Natural killer cell (primary cell): ENCODE data around the gene SELENOF. TPM values are rescaled to one million over a fixed set of nuclear protein-coding genes. Genes with fewer than 3 reads are reported as not detected.
A peak's percentile ranks its signal among the peaks of the same experiment; 100 is the strongest.

Experiments
- ATAC-seq, 3 donors: fragments of 150-1000 bp in 2 of 3; fragments of 200-7000 bp in 1 of 3; cut with Tn5 transposase; 1 replicate in 1 of 3; 2 replicates in 2 of 3; pipeline ENCODE4 v1.10.0; 2021; ENCODE audit warnings: mild to moderate bottlenecking in 2 of 3, moderate library complexity in 2 of 3
- DNase-seq, 2 donors: peaks; one replicate each; pipeline versions ENCODE4 v3.0.0 to v3.0.0-alpha.2; 2013 to 2021; ENCODE audit warnings: mixed read lengths in 1 of 2
- H3K27ac ChIP-seq: one replicate; pipeline ENCODE4 v1.5.1; 2013; ENCODE audit warnings: mild to moderate bottlenecking, low read length
- H3K27me3 ChIP-seq: one replicate; pipeline ENCODE4 v1.6.1; 2013; ENCODE audit warnings: low read length; ENCODE audit not compliant: control insufficient read depth, insufficient read depth
- H3K36me3 ChIP-seq: one replicate; pipeline ENCODE4 v1.6.1; 2013; ENCODE audit warnings: low read length; ENCODE audit not compliant: control insufficient read depth, insufficient read depth
- H3K4me1 ChIP-seq: one replicate; pipeline ENCODE4 v1.6.1; 2013; ENCODE audit warnings: low read length; ENCODE audit not compliant: control insufficient read depth, insufficient read depth
- H3K4me3 ChIP-seq: one replicate; pipeline ENCODE4 v1.5.1; 2013; ENCODE audit warnings: low read length
- H3K9me3 ChIP-seq: one replicate; pipeline ENCODE4 v1.6.1; 2013; ENCODE audit warnings: low read length; ENCODE audit not compliant: control insufficient read depth, insufficient read depth
- H3K27ac Mint-ChIP-seq, 2 donors: one replicate each; pipeline ENCODE4 v1.8.0; 2022; ENCODE audit warnings: mild to moderate bottlenecking in 2 of 2, mixed read lengths in 2 of 2, moderate library complexity in 1 of 2
- H3K27me3 Mint-ChIP-seq, 2 donors: one replicate each; pipeline ENCODE4 v1.8.0; 2022; ENCODE audit warnings: low read depth in 2 of 2, mixed read lengths in 2 of 2
- H3K36me3 Mint-ChIP-seq: one replicate; pipeline ENCODE4 v1.8.0; 2022; ENCODE audit warnings: mixed read lengths
- H3K4me1 Mint-ChIP-seq, 2 donors: one replicate each; pipeline ENCODE4 v1.8.0; 2022; ENCODE audit warnings: mixed read lengths in 2 of 2
- H3K4me3 Mint-ChIP-seq: one replicate; pipeline ENCODE4 v1.8.0; 2022; ENCODE audit warnings: mild to moderate bottlenecking, moderate library complexity, mixed read lengths
- H3K9me3 Mint-ChIP-seq, 2 donors: one replicate each; pipeline ENCODE4 v1.8.0; 2022; ENCODE audit warnings: mixed read lengths in 2 of 2
- WGBS: methylation state at CpG from one replicate; pipeline ENCODE4 v1.1.7; 2013; ENCODE audit warnings: missing lambda C conversion rate; ENCODE audit not compliant: insufficient coverage; 5-methylcytosine and 5-hydroxymethylcytosine counted together
- intact Hi-C: fragments of 100-400 bp; cut with micrococcal nuclease; formaldehyde crosslinking; loops from one replicate; pipeline ENCODE4 v1.14.2; 2022
- total RNA-seq, 4 donors: library from RNA; stranded (reverse); fragments of 120-200 nt in 1 of 4; gene quantifications; one replicate each; pipeline versions ENCODE4 v1.2.3 to v1.2.4, GENCODE V29; 2013 to 2022
- TF ChIP-seq, protein P1 (sequence below): fragments of 200-600 bp; IDR thresholded peaks from one replicate; pipeline ENCODE4 v1.8.0; 2022; ENCODE audit warnings: antibody characterized with exemption

The SELENOF gene
- total RNA-seq, 3 donors from 2014 or later (not counting 1 experiment from before 2014, with no cell fraction given), result 124 to 163 (median 137) TPM

DNA sequence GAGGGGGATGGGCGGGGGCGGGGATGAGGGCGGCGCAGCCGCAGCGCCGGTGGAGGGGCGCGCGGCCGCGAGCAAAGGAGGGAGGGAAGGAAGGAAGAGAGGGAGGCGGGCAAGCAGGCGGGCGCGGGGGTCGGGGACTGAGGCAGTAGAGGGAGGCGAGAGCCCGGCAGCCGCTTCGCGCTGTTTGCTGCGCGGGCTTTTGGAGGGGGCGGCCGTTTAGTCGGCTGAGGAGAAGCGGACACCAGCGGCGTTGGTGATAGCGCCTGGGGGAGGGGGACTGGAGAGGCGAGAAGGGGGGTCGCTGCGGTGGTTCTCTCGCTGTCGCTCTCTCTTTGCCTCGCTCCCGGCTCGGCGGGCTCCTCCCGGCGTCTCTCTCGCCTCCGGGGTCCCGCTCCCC lies 673 bp upstream of the SELENOF start, which contains the start of gene HS2ST1:
TSS of gene HS2ST1 (plus strand) at position 35 of the 397 bp plus-strand sequence.
- Histone ChIP-seq H3K27me3 (no peaks in the 10 kb centered on the region), H3K36me3 (no peaks in the 10 kb centered on the region), H3K9me3 (no peaks in the 10 kb centered on the region), H3K4me3 (peak within 1 kb of the TSS; percentile 84), H3K4me1 (peaks cover 9% of the 10 kb centered on the region), H3K27ac (peak within 1 kb of the TSS; percentile 94)
- Mint-ChIP-seq H3K9me3 (no peaks in the 10 kb centered on the region), H3K27me3 (no peaks in the 10 kb centered on the region), H3K36me3 (no peaks in the 10 kb centered on the region), H3K4me1 (peaks cover 1 to 34% of the 10 kb centered on the region in 2 donors), H3K4me3 (no peak within 1 kb of the TSS), H3K27ac (no peak within 1 kb of the TSS)
- ATAC-seq (no peak), DNase-seq (no peak)
- WGBS, result under 1% methylated on average over 45 of the region's 45 CpGs
- TF ChIP-seq, protein P1, sequence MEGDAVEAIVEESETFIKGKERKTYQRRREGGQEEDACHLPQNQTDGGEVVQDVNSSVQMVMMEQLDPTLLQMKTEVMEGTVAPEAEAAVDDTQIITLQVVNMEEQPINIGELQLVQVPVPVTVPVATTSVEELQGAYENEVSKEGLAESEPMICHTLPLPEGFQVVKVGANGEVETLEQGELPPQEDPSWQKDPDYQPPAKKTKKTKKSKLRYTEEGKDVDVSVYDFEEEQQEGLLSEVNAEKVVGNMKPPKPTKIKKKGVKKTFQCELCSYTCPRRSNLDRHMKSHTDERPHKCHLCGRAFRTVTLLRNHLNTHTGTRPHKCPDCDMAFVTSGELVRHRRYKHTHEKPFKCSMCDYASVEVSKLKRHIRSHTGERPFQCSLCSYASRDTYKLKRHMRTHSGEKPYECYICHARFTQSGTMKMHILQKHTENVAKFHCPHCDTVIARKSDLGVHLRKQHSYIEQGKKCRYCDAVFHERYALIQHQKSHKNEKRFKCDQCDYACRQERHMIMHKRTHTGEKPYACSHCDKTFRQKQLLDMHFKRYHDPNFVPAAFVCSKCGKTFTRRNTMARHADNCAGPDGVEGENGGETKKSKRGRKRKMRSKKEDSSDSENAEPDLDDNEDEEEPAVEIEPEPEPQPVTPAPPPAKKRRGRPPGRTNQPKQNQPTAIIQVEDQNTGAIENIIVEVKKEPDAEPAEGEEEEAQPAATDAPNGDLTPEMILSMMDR, result no peak
- intact Hi-C loops, result loop anchor here (1.0 to 10.0 kb wide), 4 partner anchors 210 to 1768 kb away; partner anchors contain the start of genes BCL10, PKN2 and SH3GLB1

DNA sequence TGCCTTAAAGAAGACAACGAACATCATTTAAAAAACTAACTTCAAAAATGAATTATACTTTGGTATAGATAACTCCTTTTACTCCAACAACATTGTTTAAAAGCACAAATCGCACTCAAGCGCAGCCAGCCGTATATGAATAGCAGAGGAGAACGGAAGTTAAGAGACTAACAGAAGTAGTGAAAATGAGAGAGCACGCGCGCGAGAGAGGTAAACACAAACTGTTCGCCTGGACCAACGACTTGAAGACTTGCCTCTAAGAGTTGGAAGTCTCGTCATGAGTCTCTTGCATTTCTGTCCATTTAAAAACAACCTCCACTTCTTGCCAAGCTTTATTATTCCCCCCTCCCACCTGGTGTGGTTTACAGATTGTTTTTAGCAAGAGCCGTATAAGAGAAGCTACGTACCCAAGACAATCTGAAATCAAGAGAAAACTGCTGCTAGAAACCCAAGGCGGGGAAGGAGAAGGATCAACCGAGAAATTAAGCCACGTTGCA lies 479 bp downstream of the SELENOF start:
- TF ChIP-seq, protein P1, result no peak
- intact Hi-C loops, result loop anchor here (5.0 to 10.0 kb wide), 3 partner anchors 419 to 1769 kb away; partner anchors contain the start of genes BCL10 and PKN2
- Histone ChIP-seq H3K4me3 (peak overlapping the region; percentile 66), H3K36me3 (no peaks in the 10 kb centered on the region), H3K9me3 (no peaks in the 10 kb centered on the region), H3K4me1 (peaks cover 9% of the 10 kb centered on the region), H3K27me3 (no peaks in the 10 kb centered on the region), H3K27ac (peak overlapping the region; percentile 94)
- Mint-ChIP-seq H3K4me1 (peaks cover 12 to 43% of the 10 kb centered on the region in 2 donors), H3K4me3 (no peak overlapping the region), H3K36me3 (no peaks in the 10 kb centered on the region), H3K9me3 (no peaks in the 10 kb centered on the region), H3K27ac (no peak overlapping the region), H3K27me3 (no peaks in the 10 kb centered on the region)
- ATAC-seq, result no peak
- peak; percentile 20 to 63 for DNase-seq
- WGBS, result under 1% methylated on average over 16 of the region's 17 CpGs

DNA sequence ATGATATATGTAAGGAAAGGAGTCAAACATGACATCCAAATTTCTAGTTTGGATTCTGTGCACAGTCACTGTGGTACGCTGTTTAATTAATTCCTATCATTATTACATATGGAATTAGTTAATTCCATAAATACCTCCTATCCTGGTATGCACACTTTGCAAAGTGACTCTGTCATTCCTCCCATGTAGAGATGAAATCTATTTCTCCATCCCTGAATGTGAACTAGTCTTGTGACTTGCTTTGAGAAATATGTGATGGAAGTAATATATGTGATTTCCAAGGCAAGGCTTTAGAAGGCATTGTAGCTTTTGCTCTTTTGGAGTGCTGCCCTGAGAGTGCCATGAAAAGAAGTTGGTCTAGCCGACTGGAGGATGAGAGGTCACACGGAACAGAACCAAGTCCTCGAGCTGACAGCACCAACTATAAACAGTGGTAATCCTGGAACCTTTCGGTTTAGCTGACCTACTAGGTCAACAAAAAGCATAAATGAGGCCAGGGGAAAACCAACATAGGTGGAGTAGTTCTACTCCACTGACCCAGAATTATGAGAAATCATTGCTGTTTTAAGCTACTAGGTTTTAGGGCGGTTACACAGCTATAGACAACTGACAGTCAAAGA lies 1.5 kb downstream of the SELENOF start:
- Histone ChIP-seq H3K27ac (peak overlapping the region; percentile 24), H3K4me1 (peaks cover 9% of the 10 kb centered on the region), H3K27me3 (no peaks in the 10 kb centered on the region), H3K36me3 (no peaks in the 10 kb centered on the region), H3K9me3 (no peaks in the 10 kb centered on the region), H3K4me3 (peak overlapping the region; percentile 66)
- H3K36me3 Mint-ChIP-seq, result no peaks in the 10 kb centered on the region
- H3K27ac Mint-ChIP-seq, result no peak overlapping the region
- DNase-seq (no peak), ATAC-seq (no peak)
- H3K9me3 Mint-ChIP-seq, result no peaks in the 10 kb centered on the region
- TF ChIP-seq, protein P1, result no peak
- WGBS, result 66% methylated on average over 5 of the region's 6 CpGs
- H3K4me3 Mint-ChIP-seq, result no peak overlapping the region
- intact Hi-C loops, result loop anchor here (5.0 to 10.0 kb wide), 3 partner anchors 420 to 1770 kb away; partner anchors contain the start of genes BCL10 and PKN2
- peaks cover 19 to 49% of the 10 kb centered on the region in 2 donors for H3K4me1 Mint-ChIP-seq
- H3K27me3 Mint-ChIP-seq, result no peaks in the 10 kb centered on the region
